GM12878 (cell line): ENCODE measurements around the gene PLD4. TPM values are rescaled to one million over a fixed set of nuclear protein-coding genes. Genes with fewer than 3 reads are reported as not detected.

Experiments
- CHD4 ChIP-seq: fragments of 200-600 bp; sonication (generic); IDR thresholded peaks from 2 replicates; pipeline ENCODE4 v1.6.1; 2016; ENCODE audit warnings: mild to moderate bottlenecking
- CREM ChIP-seq: IDR thresholded peaks from 2 replicates; pipeline ENCODE4 v1.6.1; 2014; ENCODE audit warnings: antibody characterized with exemption, low read depth
- KDM1A ChIP-seq: fragments of 200-600 bp; sonication (generic); IDR thresholded peaks from 2 replicates; pipeline ENCODE4 v1.6.1; 2016; ENCODE audit warnings: borderline replicate concordance
- MYC ChIP-seq: IDR thresholded peaks from 2 replicates; pipeline ENCODE4 v1.6.1; 2011; ENCODE audit warnings: mild to moderate bottlenecking, low read length, moderate library complexity, inconsistent platforms; ENCODE audit not compliant: insufficient read depth, insufficient replicate concordance, insufficient read length, severe bottlenecking
- NBN ChIP-seq: fragments of 450-650 bp; IDR thresholded peaks from 2 replicates; pipeline ENCODE4 v1.6.1; 2016
- SIN3A ChIP-seq: IDR thresholded peaks from 2 replicates; pipeline ENCODE4 v1.6.1; 2012; ENCODE audit warnings: low read depth, low read length, improper control_type of control experiment
- TCF7 ChIP-seq: IDR thresholded peaks from 2 replicates; pipeline ENCODE4 v1.6.1; 2014; ENCODE audit warnings: antibody characterized with exemption, borderline replicate concordance
- ZBTB11 ChIP-seq: fragments of 450-650 bp; formaldehyde crosslinking; IDR thresholded peaks from 2 replicates; pipeline ENCODE4 v1.5.0; 2022; ENCODE audit warnings: mild to moderate bottlenecking, missing genetic modification characterization
- polyA plus RNA-seq, 11 experiments: library from polyadenylated mRNA; depleted of rRNA in 4 of 11; unstranded in 6 of 11; stranded (reverse) in 5 of 11; fragments of >200 nt; fragmentation: Nextera tagmentation in 4 of 11; fragmentation: Illumina TruSeq in 1 of 11; extraction: Ambion mirVana in 4 of 11; extraction: Trizol in 1 of 11; gene quantifications; 1 replicate in 1 of 11; 2 replicates in 10 of 11; pipeline versions ENCODE4 v1.2.1 to v1.2.3, GENCODE V29; 2011 to 2016; ENCODE audit warnings: inconsistent platforms in 2 of 11, missing spikeins in 2 of 11, low read depth in 1 of 11
- total RNA-seq, 4 experiments: library from RNA; depleted of rRNA in 3 of 4; stranded (reverse); fragments of >200 nt in 3 of 4; fragmentation: Illumina TruSeq in 1 of 4; extraction: Trizol in 1 of 4; gene quantifications; 2 replicates each; pipeline versions ENCODE4 v1.2.1 to v1.2.3, GENCODE V29; 2013 to 2021

Gene PLD4
- total and polyA plus RNA-seq, 10 of the 15 experiments (the other 5 are each of a cell fraction or from before 2014, with no cell fraction given), result 0.20 to 57.7 (median 9.9) TPM

- no peak for TF ChIP-seq ZBTB11
- no peak for TF ChIP-seq TCF7
- TF ChIP-seq CHD4, result no peak
- no peak for TF ChIP-seq KDM1A
- no peak for TF ChIP-seq MYC
- TF ChIP-seq SIN3A, result no peak
- no peak for TF ChIP-seq NBN
- no peak for TF ChIP-seq CREM
These were observed 9.4 kb downstream of the PLD4 start (continued) for GRCh38 chr14:104933746-104934733.
